Peyer's patch (tissue), 4 donors: Measurements from ENCODE around the gene CHRM5. TPM values are rescaled to one million over a fixed set of nuclear protein-coding genes. Genes with fewer than 3 reads are reported as not detected.
"Not testable (repeated sequence)": the region's sequence is repeated elsewhere in the genome, so short reads cannot be mapped to it uniquely, and the experiment has no call there.

Experiments used
- DNase-seq, 3 donors: peaks; one replicate each; pipeline ENCODE4 v3.0.0-alpha.2; 2017 to 2019
- H3K27ac ChIP-seq, 4 donors: fragments of 200-600 bp; sonication (generic); one replicate each; pipeline ENCODE4 v1.5.1; 2016 to 2019
- H3K27me3 ChIP-seq, 2 donors: fragments of 200-600 bp; sonication (generic); one replicate each; pipeline ENCODE4 v1.5.1; 2019
- H3K36me3 ChIP-seq, 3 donors: fragments of 200-600 bp; sonication (generic); one replicate each; pipeline ENCODE4 v1.5.1; 2016 to 2019
- H3K4me1 ChIP-seq, 4 donors: fragments of 200-600 bp; sonication (generic); one replicate each; pipeline ENCODE4 v1.5.1; 2016 to 2019
- H3K4me3 ChIP-seq, 4 donors: fragments of 200-600 bp; sonication (generic); 1 replicate in 3 of 4; 2 replicates in 1 of 4; pipeline ENCODE4 v1.5.1; 2016 to 2019; ENCODE audit warnings: mild to moderate bottlenecking in 1 of 4
- H3K9me3 ChIP-seq, 4 donors: fragments of 200-600 bp; sonication (generic); one replicate each; pipeline ENCODE4 v1.5.1; 2016 to 2019; ENCODE audit warnings: mild to moderate bottlenecking in 1 of 4
- POLR2A ChIP-seq, 2 donors: fragments of 450-650 bp; IDR thresholded peaks; one replicate each; pipeline ENCODE4 v1.5.1; 2017; ENCODE audit warnings: antibody characterized with exemption in 2 of 2, mild to moderate bottlenecking in 2 of 2, moderate library complexity in 2 of 2
- total RNA-seq, 4 donors: library from RNA; depleted of rRNA; stranded (reverse); fragments of >200 nt; gene quantifications; one replicate each; pipeline ENCODE4 v1.1.0, GENCODE V29; 2016
- TF ChIP-seq, protein P1 (sequence below), 6 experiments: fragments of 450-650 bp in 4 of 6; fragments of 200-600 bp in 2 of 6; sonication (generic) in 1 of 6; IDR thresholded peaks; one replicate each; pipeline ENCODE4 v1.5.1; 2017 to 2019; ENCODE audit warnings: antibody characterized with exemption in 6 of 6, mild to moderate bottlenecking in 3 of 6, moderate library complexity in 1 of 6

The CHRM5 gene
- total RNA-seq, 4 donors from 2014 or later, result not detected

DNA sequence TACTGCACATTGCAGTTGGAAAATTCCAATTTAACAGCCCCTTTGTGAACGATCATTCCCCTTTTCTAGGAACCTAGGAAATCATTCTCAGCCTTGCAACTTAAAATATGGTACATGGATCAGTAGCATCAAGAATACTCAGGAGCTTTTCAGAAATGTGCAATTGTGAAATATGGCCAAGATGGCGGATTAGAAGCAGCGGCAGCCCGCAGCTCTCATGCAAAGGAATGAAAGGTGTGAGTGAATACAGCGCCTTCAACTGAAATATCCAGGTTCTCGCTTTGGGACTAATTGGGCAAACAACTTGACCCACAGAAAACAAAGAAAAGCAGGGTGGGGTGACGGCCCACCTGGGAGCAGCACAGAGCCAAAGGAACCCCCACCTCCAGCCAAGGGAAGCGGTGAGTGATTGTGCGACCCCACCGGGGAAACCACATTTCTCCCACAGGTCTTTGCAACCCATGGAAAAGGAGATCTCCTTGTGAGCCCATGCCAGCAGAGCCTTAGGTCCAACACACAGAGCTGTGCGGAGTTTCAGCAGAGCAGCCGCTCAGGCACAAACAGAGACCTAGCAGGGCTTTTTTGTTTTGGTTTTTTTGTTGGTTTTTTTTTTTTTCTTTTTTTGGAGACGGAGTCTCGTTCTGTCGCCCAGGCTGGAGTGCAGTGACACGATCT, 78.3 kb downstream of the CHRM5 start:
- TF ChIP-seq, protein P1, sequence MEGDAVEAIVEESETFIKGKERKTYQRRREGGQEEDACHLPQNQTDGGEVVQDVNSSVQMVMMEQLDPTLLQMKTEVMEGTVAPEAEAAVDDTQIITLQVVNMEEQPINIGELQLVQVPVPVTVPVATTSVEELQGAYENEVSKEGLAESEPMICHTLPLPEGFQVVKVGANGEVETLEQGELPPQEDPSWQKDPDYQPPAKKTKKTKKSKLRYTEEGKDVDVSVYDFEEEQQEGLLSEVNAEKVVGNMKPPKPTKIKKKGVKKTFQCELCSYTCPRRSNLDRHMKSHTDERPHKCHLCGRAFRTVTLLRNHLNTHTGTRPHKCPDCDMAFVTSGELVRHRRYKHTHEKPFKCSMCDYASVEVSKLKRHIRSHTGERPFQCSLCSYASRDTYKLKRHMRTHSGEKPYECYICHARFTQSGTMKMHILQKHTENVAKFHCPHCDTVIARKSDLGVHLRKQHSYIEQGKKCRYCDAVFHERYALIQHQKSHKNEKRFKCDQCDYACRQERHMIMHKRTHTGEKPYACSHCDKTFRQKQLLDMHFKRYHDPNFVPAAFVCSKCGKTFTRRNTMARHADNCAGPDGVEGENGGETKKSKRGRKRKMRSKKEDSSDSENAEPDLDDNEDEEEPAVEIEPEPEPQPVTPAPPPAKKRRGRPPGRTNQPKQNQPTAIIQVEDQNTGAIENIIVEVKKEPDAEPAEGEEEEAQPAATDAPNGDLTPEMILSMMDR (IDR thresholded peaks at IDR 0.05), result no peak
- TF ChIP-seq POLR2A (IDR thresholded peaks at IDR 0.05), result no peak
- Histone ChIP-seq H3K4me1 (no peaks in the 10 kb centered on the region), H3K9me3 (peaks cover 0 to 7% (median 2%) of the 10 kb centered on the region in 4 donors), H3K27me3 (no peaks in the 10 kb centered on the region), H3K27ac (no peak overlapping the region), H3K36me3 (no peaks in the 10 kb centered on the region), H3K4me3 (no peak overlapping the region)
- DNase-seq, result no peak

DNA sequence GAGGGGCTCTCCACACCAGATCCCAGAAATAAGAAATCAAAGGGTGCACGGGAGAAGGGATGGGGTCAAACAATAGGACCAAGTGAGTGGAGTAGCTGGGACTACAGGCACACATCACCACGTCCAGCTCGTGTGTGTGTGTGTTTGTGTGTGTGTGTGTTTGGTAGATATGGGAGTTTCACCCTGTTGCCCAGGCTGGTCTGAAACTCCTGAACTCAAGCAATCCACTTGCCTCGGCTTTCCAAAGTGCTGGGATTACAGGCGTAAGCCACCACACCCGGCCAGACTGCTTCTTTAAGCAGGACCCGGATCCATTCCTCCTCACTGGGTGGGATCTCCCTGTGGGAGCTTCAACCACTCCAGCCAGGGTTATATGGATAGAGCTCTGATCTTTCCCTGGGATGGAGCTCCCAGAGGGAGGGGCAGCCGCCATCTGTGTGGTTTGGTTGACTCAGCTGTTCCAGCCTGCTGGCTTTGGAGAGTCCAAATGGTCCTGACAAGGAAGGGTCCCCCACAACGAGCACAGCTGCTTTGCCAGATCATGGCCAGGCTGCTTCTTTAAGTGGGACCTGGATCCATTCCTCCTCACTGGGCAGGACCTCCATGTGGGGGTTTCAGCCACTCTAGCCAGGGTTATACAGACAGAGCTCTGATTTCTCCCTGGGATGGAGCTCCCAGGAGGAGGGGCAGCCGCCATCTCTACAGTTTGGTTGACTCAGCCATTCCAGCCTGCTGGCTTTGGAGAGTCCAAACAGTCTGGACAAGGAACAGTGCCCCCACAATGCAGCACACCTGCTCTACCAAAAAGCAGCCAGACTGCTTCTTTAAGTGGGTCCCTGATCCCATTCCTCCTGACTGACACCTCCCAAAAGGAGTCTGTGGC, 79.8 kb downstream of the CHRM5 start:
- DNase-seq, result no peak
- Histone ChIP-seq H3K9me3 (peaks cover 0 to 7% (median 2%) of the 10 kb centered on the region in 4 donors), H3K27ac (no peak overlapping the region), H3K4me3 (no peak overlapping the region), H3K36me3 (no peaks in the 10 kb centered on the region), H3K27me3 (no peaks in the 10 kb centered on the region), H3K4me1 (no peaks in the 10 kb centered on the region)
- no peak for TF ChIP-seq POLR2A (IDR thresholded peaks at IDR 0.05)
- TF ChIP-seq, protein P1 (IDR thresholded peaks at IDR 0.05), result no peak

DNA sequence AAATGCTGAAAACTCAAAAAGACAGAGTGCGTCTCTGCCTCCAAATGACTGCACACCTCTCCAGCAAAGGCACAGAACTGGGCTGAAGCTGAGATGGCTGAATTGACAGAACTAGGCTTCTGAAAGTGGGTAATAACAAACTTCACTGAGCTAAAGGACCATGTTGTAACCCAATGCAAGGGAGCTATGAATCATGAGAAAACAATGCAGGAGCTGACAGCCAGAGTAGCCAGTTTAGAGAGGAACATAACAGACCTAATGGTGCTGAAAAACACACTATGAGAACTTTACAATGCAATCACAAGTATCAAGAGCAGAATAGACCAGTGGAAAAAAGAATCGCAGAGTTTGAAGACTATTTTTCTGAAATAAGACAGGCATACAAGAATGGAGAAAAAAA, 80.8 kb downstream of the CHRM5 start:
- peaks cover 0 to 7% (median 2%) of the 10 kb centered on the region in 4 donors for H3K9me3 ChIP-seq
- no peaks in the 10 kb centered on the region for H3K4me1 ChIP-seq
- no peaks in the 10 kb centered on the region for H3K36me3 ChIP-seq
- no peak for DNase-seq
- H3K27ac ChIP-seq, result no peak overlapping the region
- H3K4me3 ChIP-seq, result no peak overlapping the region
- TF ChIP-seq POLR2A (IDR thresholded peaks at IDR 0.05), result no peak
- TF ChIP-seq, protein P1 (IDR thresholded peaks at IDR 0.05), result no peak
- no peaks in the 10 kb centered on the region for H3K27me3 ChIP-seq

DNA sequence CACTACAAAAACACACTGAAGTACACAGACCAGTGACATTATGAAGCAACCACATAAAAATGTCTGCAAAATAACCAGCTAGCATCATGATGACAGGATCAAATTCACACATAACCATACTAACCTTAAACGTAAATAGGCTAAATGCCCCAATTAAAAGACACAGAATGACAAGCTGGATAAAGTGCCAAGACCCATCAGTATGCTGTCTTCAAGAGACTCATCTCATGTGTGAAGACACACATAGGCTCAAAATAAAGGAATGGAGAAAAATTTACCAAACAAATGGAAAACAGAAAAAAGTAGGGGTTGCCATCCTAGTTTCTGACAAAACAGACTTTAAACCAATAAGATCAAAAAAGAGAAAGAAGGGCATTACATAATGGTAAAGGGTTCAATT, 82.1 kb downstream of the CHRM5 start:
- DNase-seq, H3K4me3 ChIP-seq, H3K9me3 ChIP-seq, H3K4me1 ChIP-seq, H3K27me3 ChIP-seq, H3K36me3 ChIP-seq, H3K27ac ChIP-seq: not testable (repeated sequence)

DNA sequence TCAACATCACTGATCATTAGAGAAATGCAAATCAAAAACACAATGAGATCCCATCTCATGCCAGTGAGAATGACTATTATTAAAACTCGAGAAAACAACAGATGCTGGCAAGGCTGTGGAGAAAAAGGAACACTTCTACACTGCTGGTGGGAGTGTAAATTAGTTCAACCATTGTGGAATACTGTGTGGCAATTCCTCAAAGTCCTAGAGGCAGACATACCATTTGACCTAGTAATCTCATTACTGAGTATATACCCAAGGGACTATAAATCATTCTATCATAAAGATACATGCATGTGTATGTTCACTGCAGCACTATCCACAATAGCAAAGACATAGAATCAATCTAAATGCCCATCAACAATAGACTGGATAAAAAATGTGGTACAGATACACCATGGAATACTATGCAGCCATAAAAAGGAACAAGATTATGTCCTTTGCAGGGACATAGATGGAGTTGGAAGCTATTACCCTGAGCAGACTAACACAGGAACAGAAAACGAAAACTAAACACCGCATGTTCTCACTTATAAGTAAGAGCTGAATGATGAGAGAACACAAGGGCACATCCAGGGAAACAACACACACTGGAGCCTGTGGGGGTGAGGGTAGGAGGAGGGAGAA, 85.9 kb downstream of the CHRM5 start:
- H3K36me3 ChIP-seq, result no peaks in the 10 kb centered on the region
- H3K27me3 ChIP-seq, result no peaks in the 10 kb centered on the region
- no peak overlapping the region for H3K27ac ChIP-seq
- H3K4me3 ChIP-seq, result no peak overlapping the region
- H3K9me3 ChIP-seq, result peaks cover 0 to 7% (median 2%) of the 10 kb centered on the region in 4 donors
- no peak for DNase-seq
- TF ChIP-seq, protein P1 (IDR thresholded peaks at IDR 0.05), result no peak
- no peak for TF ChIP-seq POLR2A (IDR thresholded peaks at IDR 0.05)
- no peaks in the 10 kb centered on the region for H3K4me1 ChIP-seq
